Keratinocyte (primary cell): ENCODE results near the gene RNF149.

ENCODE experiments used
- EZH2 ChIP-seq: IDR thresholded peaks from one replicate; pipeline ENCODE4 v1.6.1; 2012; ENCODE audit warnings: inconsistent platforms, mild to moderate bottlenecking, low read length, moderate library complexity
- TF ChIP-seq, protein P1 (sequence below), 3 experiments: IDR thresholded peaks in 1 of 3; conservative IDR thresholded peaks in 1 of 3; optimal IDR thresholded peaks in 1 of 3; 2 replicates in 2 of 3; 3 replicates in 1 of 3; pipeline versions ENCODE3 to v1.5.1; 2011; ENCODE audit warnings: low read length in 3 of 3, mild to moderate bottlenecking in 3 of 3, moderate library complexity in 2 of 3, control low read depth in 1 of 3, inconsistent platforms in 1 of 3; ENCODE audit not compliant: insufficient read depth in 2 of 3; ENCODE audit errors: extremely low read depth in 1 of 3

DNA sequence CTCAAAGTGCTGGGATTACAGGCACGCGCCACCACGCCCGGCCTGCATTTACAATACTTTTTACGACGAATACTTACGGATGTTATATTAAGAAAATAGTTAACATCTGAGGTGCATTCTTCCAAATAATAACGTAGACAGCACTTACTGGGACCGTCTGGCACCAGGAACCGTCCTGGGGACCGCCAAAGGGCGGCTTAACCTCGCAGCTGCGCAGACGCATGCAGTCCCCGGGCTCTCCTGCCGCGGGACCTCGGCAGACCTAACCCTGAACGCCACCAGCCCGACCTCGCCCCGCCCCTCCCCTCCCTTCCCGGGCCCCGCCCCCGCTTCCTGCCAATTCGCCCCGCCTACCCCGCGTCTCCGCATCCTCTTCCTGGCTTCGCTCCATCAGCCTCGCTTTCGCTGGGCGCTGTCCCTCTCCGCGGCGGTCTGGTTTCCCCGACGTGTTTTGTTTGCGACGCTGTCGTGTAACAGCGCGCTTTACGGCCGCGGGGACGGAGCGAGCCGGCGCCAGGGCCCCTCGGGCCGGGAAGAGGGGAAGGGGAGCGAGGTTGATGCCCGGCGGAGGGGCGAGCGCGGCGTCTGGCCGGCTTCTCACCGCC is 56.0 kb downstream of the RNF149 start, which contains the start of gene CNOT11:
- TF ChIP-seq, protein P1, sequence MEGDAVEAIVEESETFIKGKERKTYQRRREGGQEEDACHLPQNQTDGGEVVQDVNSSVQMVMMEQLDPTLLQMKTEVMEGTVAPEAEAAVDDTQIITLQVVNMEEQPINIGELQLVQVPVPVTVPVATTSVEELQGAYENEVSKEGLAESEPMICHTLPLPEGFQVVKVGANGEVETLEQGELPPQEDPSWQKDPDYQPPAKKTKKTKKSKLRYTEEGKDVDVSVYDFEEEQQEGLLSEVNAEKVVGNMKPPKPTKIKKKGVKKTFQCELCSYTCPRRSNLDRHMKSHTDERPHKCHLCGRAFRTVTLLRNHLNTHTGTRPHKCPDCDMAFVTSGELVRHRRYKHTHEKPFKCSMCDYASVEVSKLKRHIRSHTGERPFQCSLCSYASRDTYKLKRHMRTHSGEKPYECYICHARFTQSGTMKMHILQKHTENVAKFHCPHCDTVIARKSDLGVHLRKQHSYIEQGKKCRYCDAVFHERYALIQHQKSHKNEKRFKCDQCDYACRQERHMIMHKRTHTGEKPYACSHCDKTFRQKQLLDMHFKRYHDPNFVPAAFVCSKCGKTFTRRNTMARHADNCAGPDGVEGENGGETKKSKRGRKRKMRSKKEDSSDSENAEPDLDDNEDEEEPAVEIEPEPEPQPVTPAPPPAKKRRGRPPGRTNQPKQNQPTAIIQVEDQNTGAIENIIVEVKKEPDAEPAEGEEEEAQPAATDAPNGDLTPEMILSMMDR (optimal IDR thresholded peaks at IDR 0.05 in 1 of 3, IDR thresholded peaks at IDR 0.05 in 1 of 3, conservative IDR thresholded peaks at IDR 0.05 in 1 of 3; ENCODE audit: extremely low read depth in 1 of 3, insufficient read depth in 2 of 3, low read length in 3 of 3), result no peak
- TF ChIP-seq EZH2, result no peak
